NCI-H226 (cell line): Measurements from ENCODE around the gene PAOX.
"Not testable (repeated sequence)": the region's sequence is repeated elsewhere in the genome, so short reads cannot be mapped to it uniquely, and the experiment has no call there.

Source experiments
- DNase-seq: peaks from one replicate; pipeline ENCODE4 v3.0.0-alpha.2; 2015

Gene PAOX

DNA sequence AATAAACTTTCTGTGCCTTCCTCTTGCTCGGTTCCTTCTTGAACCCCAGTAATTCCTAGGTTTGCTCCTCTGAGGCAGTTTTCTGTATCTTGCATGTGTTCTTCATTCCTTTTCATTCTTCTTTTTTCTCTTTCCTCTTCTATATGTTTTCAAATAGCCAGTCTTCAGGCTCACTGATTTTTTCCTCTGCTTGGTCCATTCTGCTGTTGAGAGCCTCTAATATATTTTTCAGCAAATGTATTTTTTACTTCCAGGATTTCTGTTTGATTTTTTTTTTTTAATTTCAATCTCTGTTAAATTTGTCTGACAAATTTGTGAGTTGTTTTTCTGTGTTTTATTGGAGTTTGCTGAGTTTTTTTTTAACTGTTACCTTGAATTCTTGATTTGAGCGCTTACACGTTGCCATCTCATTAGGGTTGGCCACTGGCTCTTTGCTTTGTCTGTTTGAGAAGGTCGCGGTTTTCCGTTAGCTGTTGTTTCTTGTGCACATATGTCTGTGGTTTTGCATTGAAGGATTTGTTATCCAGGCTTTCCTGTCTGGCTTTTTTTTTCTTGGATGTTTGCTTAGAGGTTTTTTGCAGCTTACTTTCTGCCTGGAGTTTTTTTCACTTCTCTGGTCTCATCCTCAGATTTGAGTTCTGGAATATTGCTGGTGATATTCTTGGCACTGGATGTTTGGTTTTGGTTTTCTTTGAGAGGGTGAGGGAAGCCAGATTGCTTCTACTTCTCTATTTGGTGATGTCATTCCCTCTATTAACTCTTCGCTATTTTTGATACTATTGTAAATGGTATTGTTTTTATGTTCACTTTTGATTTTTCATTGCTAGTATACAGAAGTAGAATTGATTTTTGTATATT is 32.7 kb downstream of the PAOX start:
- no peak for DNase-seq

- no peak for DNase-seq
Measured at GRCh38 chr10:133412381-133412711, 33.3 kb downstream of the PAOX start.

DNA sequence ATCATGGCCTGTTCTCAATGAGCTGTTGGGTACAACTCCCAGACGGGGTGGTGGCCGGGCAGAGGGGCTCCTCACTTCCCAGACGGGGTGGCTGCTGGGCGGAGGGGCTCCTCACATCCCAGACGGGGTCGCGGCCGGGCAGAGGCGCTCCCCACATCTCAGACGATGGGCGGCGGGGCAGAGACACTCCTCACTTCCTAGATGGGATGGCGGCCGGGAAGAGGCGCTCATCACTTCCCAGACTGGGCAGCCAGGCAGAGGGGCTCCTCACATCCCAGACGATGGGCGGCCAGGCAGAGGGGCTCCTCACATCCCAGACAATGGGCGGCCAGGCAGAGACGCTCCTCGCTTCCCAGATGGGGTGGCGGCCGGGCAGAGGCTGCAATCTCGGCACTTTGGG is 35.3 kb downstream of the PAOX start:
- DNase-seq, result not testable (repeated sequence)

GRCh38 chr10:133415752-133416151 is 36.7 kb downstream of the PAOX start:
- DNase-seq, result no peak

GRCh38 chr10:133418289-133418993 is 39.4 kb downstream of the PAOX start:
- no peak for DNase-seq

DNA sequence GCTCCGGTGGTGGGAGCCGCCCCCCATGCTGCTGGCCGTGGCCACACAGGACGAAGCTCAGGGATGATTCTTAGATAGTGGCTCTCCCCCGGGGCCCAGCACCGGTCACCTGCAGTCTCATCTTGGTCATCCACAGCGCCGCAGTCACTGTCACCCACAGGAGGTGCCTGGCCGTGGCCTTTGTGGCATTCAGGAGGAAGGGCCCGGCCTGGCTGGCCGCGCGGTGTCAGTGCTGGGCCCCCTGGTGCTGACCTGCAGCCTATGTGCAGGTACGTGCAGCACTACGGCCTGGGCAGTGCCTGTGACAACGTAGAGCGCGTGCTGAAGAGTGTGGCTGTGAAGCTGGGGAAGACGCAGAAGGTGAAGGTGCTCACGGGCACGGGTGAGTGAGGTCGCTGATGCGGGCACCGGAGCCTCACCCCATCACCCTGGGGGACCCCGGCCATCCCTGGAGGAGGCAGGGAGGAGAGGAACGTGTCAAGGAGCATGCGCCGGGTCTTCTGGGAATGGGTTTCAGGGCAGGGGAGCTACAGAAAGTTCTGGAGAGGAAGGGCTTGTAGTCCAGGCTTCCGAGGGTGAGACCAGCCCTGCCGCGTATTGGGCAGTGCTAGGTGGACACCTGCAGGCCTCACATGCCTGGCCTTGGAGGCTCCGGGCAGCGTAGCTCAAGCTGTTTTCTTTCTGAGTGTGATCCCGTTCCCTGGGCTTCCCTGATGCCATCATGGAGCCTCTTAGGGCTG is 40.3 kb downstream of the PAOX start:
- no peak for DNase-seq

DNA sequence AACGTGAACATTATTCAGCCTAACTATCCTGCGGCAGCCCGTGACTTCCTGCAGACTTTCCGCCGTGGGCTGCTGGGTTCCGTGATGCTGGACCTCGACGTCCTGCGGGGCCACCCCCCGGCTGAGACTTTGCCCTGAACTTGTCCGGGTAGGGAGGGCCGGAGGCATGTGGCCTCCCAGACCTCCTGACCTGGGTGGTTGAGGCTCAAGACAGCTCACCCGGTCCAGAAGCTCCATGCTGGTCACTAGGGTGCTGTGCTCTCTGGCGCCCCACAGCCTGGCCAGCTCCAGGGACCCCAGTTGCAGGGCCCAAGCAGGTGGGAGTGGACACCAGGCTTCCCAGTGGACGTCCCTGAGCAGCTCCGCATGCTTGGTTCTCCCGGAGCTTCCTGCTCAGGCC is 41.0 kb downstream of the PAOX start:
- no peak for DNase-seq

GRCh38 chr10:133420579-133420978 is 41.5 kb downstream of the PAOX start:
- no peak for DNase-seq

DNA sequence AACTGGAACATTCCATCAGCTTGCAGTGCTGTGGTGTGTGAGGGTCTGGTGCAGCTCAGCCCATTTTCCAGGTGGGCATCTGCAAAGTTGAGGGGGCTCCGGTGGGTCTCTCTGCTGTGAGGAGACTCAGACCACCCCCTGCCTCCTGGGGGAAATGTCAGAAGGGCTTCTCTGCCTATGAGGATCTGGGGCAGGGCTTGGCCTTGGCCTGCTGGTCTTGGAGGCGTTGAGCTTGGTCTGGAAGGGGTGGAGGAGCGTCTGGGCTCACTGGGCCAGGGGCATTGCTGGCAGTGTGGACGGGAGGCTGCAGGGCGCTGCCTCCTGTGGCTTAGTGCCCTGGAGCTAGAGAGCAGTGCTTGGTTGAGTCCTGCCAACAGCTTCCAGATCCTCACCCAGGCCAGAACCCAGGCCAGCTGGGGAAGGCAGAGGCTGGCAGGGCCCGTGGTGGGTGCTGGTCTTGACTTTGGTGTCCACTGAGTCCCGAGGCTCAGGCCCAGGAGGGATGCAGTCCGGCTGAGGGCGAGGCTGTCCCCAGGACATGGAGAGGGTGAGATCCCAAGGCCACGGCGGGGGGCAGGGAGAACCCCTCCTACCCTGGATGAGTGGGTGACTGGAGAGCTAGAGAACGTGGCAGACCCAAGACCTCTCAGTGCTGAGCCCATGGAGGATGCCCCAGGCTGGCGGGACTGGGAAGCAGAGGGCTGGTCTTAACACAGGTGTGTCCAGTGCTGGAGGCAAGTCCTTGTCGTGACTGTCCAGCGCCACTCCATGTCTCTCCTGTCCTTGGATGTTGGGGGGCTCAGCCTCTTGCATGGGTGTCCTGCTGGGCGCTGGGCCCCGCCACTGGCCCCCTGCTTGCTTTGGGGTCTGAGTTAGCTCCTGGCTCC is 42.5 kb downstream of the PAOX start:
- DNase-seq, result no peak

- DNase-seq, result no peak
Measured at GRCh38 chr10:133422223-133422806, 43.3 kb downstream of the PAOX start.

GRCh38 chr10:133422807-133423771 is 44.0 kb downstream of the PAOX start:
- no peak for DNase-seq

DNA sequence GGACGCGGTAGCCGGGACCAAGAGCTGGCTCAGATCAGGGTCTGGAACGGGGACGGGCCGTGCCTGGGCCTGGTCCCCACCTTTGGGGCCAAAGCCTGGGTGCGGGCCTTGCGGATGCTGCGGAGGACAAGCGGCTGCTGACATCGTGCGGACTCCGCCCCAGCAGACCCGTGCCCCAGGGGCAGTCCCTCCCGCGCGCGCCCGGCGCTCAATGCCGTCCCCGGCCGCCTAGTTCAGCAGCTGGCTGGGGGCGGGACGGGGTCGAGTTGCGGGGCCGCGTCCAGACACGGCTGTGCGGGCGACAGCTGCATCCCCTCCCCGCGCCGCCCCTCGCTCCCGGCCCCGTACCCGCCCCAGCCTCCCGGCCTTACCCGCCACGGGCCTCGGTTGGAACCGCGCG is 45.0 kb downstream of the PAOX start:
- DNase-seq, result not testable (repeated sequence)

DNA sequence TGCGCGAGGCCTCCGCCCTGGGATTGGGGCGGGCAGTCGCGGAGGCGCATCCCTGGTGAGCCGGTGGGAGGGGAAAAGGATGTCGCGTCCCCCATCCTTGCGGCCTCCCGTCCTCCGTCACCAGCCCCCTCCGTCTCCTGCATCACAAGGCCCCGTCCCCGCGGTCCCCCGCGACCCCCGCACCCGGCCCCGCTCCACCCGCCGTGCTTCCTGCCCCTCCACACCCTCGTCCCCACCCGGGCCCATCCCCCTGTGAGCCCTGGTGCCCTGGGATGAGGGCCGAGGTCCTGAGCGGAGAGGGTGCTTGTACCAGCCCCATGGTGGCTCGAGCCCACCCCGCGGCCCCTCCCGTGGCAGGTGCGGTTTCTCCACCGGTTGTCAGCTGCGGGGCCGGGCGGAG is 45.5 kb downstream of the PAOX start, which contains the start of gene SPRN:
TSS of gene SPRN (minus strand) at position 25 of the 400 bp plus-strand sequence. CDS start 944 bp downstream, outside the sequence.
- DNase-seq, result not testable (repeated sequence)

- DNase-seq, result not testable (repeated sequence)
Measured at GRCh38 chr10:133429571-133429970, 50.5 kb downstream of the PAOX start.

GRCh38 chr10:133431888-133432613 is 53.0 kb downstream of the PAOX start:
- DNase-seq, result not testable (repeated sequence)

- not testable (repeated sequence) for DNase-seq
Measured at GRCh38 chr10:133432789-133433188, 53.7 kb downstream of the PAOX start.

GRCh38 chr10:133438711-133439273 is 59.7 kb downstream of the PAOX start:
- no peak for DNase-seq

DNA sequence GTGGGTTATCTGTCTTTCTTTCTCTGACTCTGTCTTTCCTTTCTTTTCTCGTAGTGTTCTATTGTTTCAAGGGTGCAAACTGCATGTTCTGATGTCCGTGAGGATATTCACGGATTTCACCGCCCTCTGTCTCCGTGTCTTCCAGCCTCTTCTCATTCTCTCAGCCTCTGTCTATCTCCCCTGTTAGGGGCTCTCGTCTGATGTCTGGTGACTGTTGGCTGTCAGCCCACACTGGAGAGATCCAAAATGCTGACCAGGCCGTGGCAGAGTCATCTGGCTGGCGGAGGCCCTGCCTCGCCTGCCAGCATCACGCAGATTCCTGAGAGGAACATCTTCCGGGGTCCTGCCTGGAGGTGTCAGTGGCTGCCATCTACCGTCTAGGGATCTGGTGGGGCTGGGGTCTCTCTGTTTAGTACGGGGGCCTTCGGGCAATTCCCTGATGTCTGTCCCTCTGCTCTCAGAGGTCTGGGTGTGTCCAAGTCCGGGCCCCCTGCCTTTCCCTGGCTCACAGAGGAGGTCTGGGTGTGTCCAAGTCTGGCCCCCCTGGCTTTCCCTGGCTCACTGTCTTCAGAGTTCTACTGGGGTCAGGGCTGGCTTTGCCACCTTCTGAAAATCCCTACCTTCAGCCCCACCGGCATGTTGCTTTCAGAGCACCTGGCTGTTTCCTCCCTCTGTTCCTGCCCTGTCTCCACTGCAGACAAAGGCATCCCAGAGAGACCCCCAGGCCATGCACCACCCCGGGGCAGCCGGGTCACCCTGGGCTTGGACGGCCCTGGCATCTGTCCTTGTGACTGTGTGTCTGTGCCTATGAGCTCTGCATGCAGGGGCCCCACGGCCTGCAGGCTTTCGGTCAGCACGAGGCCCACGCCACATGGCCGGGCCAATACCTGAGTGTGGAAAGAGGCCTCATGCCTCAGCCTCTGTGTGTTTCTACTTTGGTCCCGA is 60.7 kb downstream of the PAOX start:
- no peak for DNase-seq
